Adrenal gland (tissue), 12 donors: Measurements from ENCODE around the gene PHGDH. TPM values are rescaled to one million over a fixed set of nuclear protein-coding genes. Genes with fewer than 3 reads are reported as not detected.
A peak's percentile ranks its signal among the peaks of the same experiment; 100 is the strongest.

Source experiments
- DNase-seq, 7 donors: peaks; one replicate each; pipeline ENCODE4 v3.0.0-alpha.2; 2019 to 2020
- H3K27ac ChIP-seq, 5 donors: fragments of 200-600 bp; sonication (generic) in 4 of 5; 1 replicate in 3 of 5; 2 replicates in 2 of 5; pipeline versions ENCODE4 v1.5.1 to v1.8.0; 2016 to 2020; ENCODE audit warnings: mild to moderate bottlenecking in 1 of 5
- H3K27me3 ChIP-seq: fragments of 200-600 bp; 2 replicates; pipeline ENCODE4 v1.8.0; 2021
- H3K36me3 ChIP-seq, 2 donors: fragments of 200-600 bp; replicated peaks in 1 of 2; 1 replicate in 1 of 2; 2 replicates in 1 of 2; pipeline versions ENCODE4 v1.5.1 to v1.8.0; 2018 to 2022
- H3K4me1 ChIP-seq, 2 donors: fragments of 200-600 bp; replicated peaks in 1 of 2; 1 replicate in 1 of 2; 2 replicates in 1 of 2; pipeline versions ENCODE4 v1.5.1 to v1.8.0; 2018 to 2021
- H3K4me3 ChIP-seq, 4 donors: fragments of 200-600 bp; sonication (generic) in 3 of 4; one replicate each; pipeline ENCODE4 v1.5.1; 2016 to 2018
- H3K9me3 ChIP-seq, 3 donors: fragments of 200-600 bp; sonication (generic) in 1 of 3; replicated peaks in 1 of 3; 1 replicate in 2 of 3; 2 replicates in 1 of 3; pipeline versions ENCODE4 v1.5.1 to v1.8.0; 2016 to 2021
- POLR2A ChIP-seq, 2 donors: fragments of 450-650 bp; IDR thresholded peaks; one replicate each; pipeline ENCODE4 v1.6.1; 2017; ENCODE audit warnings: antibody characterized with exemption in 2 of 2, mild to moderate bottlenecking in 2 of 2, moderate library complexity in 1 of 2
- WGBS, 4 donors: extraction: QIAGEN DNeasy Blood & Tissue Kit in 2 of 4; methylation state at CpG; one replicate each; pipeline versions ENCODE4 v1.1.5 to v1.1.7; 2013 to 2017; 5-methylcytosine and 5-hydroxymethylcytosine counted together
- intact Hi-C, 2 donors: fragments of 100-400 bp; cut with DNase I; formaldehyde crosslinking; loops; one replicate each; pipeline versions ENCODE4 v1.14.1 to v1.15.0; 2022 to 2023
- polyA plus RNA-seq, 3 donors: library from polyadenylated mRNA; stranded (reverse); fragments of 200-250 nt in 2 of 3; fragments of 350-450 nt in 1 of 3; fragmentation: Illumina TruSeq in 1 of 3; extraction: RNeasy Lipid Tissue Mini Kit (QIAGEN cat#74804) in 1 of 3; gene quantifications; one replicate each; pipeline ENCODE4 v1.2.3, GENCODE V29; 2013 to 2014
- total RNA-seq, 9 donors: library from RNA; depleted of rRNA in 4 of 9; stranded (reverse); fragments of >200 nt in 4 of 9; fragments of 120-200 nt in 1 of 9; fragmentation: NEBNext Ultra II Directional in 1 of 9; extraction: Animal tissue kit (Norgen Biotek cat#: 25700) in 1 of 9; gene quantifications; one replicate each; pipeline versions ENCODE4 v1.1.0 to v1.2.4, GENCODE V29; 2013 to 2023
- TF ChIP-seq, protein P1 (sequence below), 6 experiments: fragments of 450-650 bp in 4 of 6; fragments of 200-600 bp in 2 of 6; sonication (generic) in 1 of 6; IDR thresholded peaks; 1 replicate in 5 of 6; 2 replicates in 1 of 6; pipeline versions ENCODE4 v1.5.1 to v1.8.0; 2016 to 2021; ENCODE audit warnings: antibody characterized with exemption in 6 of 6, mild to moderate bottlenecking in 2 of 6, moderate library complexity in 1 of 6
- donor health status: healthy with polysubstance abuse.
- donor health status: Bipolar disorder and iron deficiency.
- donor health status: DM: yes; HTN: yes; CAD: no.
- donor health status: DM: no; HTN: no; CAD: no.
- donor health status: DM: no; HTN: no; CAD: no.
- donor health status: DM: yes; HTN: yes; CAD: no.

PHGDH gene
- total and polyA plus RNA-seq, 12 donors: 1.8 to 27.7 (median 3.6) TPM

DNA sequence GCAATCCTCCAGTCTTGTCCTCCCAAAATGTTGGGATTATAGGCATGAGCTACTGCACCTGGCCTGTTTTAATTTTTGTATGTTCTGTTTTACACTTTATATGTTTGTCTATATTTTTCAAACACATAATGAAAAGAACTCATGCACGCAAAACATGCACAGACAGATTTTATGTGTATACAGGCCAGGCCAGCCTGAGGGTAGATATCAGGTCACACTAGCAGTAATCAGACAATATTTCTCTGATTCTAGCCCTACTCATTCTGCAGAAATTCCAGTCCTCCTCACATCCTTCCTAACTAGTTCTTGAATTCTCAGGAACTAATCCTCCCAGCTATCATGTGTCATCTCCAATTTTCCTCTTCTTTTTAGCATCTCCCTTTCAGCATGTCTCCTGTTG is 27.8 kb upstream of the PHGDH start:
- Histone ChIP-seq H3K4me3 (no peak overlapping the region), H3K27ac (no peak overlapping the region), H3K9me3 (no peaks in the 10 kb centered on the region), H3K4me1 (no peaks in the 10 kb centered on the region), H3K27me3 (no peaks in the 10 kb centered on the region), H3K36me3 (no peaks in the 10 kb centered on the region)
- 89 to 97% (median 92%) methylated on average over 1 of the region's 1 CpG for WGBS, 4 donors
- DNase-seq: no peak
- no peak for TF ChIP-seq POLR2A (IDR thresholded peaks at IDR 0.05)
- TF ChIP-seq, protein P1, sequence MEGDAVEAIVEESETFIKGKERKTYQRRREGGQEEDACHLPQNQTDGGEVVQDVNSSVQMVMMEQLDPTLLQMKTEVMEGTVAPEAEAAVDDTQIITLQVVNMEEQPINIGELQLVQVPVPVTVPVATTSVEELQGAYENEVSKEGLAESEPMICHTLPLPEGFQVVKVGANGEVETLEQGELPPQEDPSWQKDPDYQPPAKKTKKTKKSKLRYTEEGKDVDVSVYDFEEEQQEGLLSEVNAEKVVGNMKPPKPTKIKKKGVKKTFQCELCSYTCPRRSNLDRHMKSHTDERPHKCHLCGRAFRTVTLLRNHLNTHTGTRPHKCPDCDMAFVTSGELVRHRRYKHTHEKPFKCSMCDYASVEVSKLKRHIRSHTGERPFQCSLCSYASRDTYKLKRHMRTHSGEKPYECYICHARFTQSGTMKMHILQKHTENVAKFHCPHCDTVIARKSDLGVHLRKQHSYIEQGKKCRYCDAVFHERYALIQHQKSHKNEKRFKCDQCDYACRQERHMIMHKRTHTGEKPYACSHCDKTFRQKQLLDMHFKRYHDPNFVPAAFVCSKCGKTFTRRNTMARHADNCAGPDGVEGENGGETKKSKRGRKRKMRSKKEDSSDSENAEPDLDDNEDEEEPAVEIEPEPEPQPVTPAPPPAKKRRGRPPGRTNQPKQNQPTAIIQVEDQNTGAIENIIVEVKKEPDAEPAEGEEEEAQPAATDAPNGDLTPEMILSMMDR (IDR thresholded peaks at IDR 0.05): no peak
- intact Hi-C loops: no loop called here

DNA sequence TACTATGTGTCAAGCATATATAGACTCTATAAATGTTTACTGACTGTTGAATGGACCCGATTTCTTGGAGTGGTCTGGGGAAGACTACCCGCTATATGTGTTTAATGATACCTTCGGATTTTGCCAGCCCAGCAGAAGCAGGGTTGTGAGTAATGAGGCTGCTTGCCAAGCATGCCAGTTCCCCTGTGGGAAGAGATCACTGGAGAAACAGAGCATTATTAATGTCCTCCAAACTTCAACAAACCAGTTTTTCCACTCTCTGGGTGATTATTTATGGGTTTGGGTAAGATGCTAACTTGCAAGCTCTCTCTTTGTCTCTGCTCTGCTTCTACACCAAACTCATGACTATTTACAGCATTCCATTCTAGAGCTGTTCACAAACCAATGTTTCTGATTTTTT is 25.1 kb upstream of the PHGDH start:
- DNase-seq: peak in 2 of 7 donors; percentile 24 to 52
- WGBS, 4 donors: 64 to 70% (median 66%) methylated on average over 3 of the region's 3 CpGs
- TF ChIP-seq, protein P1 (IDR thresholded peaks at IDR 0.05): no peak
- TF ChIP-seq POLR2A (IDR thresholded peaks at IDR 0.05): no peak
- H3K27ac ChIP-seq: no peak overlapping the region
- intact Hi-C loops: no loop called here
- H3K9me3 ChIP-seq: no peaks in the 10 kb centered on the region
- H3K27me3 ChIP-seq: no peaks in the 10 kb centered on the region
- no peak overlapping the region for H3K4me3 ChIP-seq
- H3K36me3 ChIP-seq: no peaks in the 10 kb centered on the region
- H3K4me1 ChIP-seq: no peaks in the 10 kb centered on the region

DNA sequence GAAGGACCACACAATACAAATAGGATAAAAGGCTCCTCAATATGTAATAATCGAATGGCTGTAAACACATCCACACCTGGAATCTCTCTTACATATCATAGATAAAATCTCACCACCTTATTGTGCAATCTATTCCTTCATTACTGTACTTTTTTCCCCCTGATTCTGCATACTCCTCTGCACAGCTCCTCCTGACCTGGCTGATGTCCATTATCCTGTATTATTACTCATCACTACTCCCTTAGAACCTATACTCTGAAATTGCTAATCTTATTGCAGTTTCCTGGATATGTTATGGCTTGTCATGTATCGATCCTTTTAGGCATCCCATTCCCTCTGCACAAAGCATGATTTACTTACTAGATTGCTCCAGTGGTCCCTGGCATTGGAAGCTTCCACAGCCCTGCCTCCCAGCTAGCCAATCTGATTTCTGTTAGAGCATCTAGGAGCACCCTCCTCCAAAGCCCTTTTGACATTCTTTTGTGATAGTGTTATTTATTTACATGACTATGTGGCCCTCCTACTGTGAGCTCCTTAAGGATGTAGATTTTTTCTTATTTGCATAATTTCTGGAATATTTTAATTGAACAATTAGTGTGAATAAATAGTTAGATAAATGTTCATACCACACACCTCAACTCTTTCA is 24.2 kb upstream of the PHGDH start:
- no peak overlapping the region for H3K4me3 ChIP-seq
- no peaks in the 10 kb centered on the region for H3K9me3 ChIP-seq
- intact Hi-C loops: no loop called here
- TF ChIP-seq, protein P1 (IDR thresholded peaks at IDR 0.05): no peak
- no peak for TF ChIP-seq POLR2A (IDR thresholded peaks at IDR 0.05)
- H3K4me1 ChIP-seq: no peaks in the 10 kb centered on the region
- H3K27ac ChIP-seq: no peak overlapping the region
- H3K36me3 ChIP-seq: no peaks in the 10 kb centered on the region
- no peaks in the 10 kb centered on the region for H3K27me3 ChIP-seq
- DNase-seq: no peak
- 67 to 79% (median 74%) methylated on average over 2 of the region's 2 CpGs for WGBS, 4 donors

DNA sequence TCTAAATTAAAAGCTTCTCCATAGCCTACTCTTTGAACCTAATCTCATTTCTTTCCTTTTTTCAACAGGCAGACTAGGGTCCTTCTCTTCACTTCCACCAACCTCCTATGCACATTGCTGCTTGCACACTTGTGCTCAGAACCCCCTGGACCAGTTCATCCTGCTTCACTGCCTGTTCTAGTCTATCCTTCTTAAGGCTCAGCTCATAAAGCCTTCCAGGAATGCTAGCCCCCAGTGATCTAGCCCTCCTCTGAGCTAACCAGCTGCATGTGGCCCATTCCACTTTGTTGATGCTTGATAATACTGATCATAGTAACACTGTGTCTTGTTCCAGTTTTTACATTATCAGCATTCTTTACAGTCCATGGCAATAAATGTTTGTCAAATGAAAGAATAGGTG is 22.9 kb upstream of the PHGDH start:
- H3K27me3 ChIP-seq: no peaks in the 10 kb centered on the region
- TF ChIP-seq, protein P1 (IDR thresholded peaks at IDR 0.05): no peak
- no peak for TF ChIP-seq POLR2A (IDR thresholded peaks at IDR 0.05)
- intact Hi-C loops: no loop called here

More for the DNA sequence above, 22.9 kb upstream of the PHGDH start:
- H3K4me1 ChIP-seq: no peaks in the 10 kb centered on the region
- H3K9me3 ChIP-seq: no peaks in the 10 kb centered on the region
- no peaks in the 10 kb centered on the region for H3K36me3 ChIP-seq
- H3K27ac ChIP-seq: no peak overlapping the region
- no peak overlapping the region for H3K4me3 ChIP-seq
- DNase-seq: no peak
